HEK293 (cell line): Measurements from ENCODE around the gene CDK4.
A peak's percentile ranks its signal among the peaks of the same experiment; 100 is the strongest.

Experiments
- BCL6B ChIP-seq: fragments of 450-650 bp; formaldehyde crosslinking; IDR thresholded peaks from 2 replicates; pipeline ENCODE4 v1.5.1; 2017; ENCODE audit warnings: missing biosample characterization, missing genetic modification characterization
- FEZF1 ChIP-seq: fragments of 450-650 bp; formaldehyde crosslinking; IDR thresholded peaks from 2 replicates; pipeline ENCODE4 v1.5.1; 2016; ENCODE audit warnings: missing biosample characterization, missing genetic modification characterization
- INSM2 ChIP-seq: fragments of 450-650 bp; formaldehyde crosslinking; IDR thresholded peaks from 2 replicates; pipeline ENCODE4 v1.5.1; 2016; ENCODE audit warnings: missing biosample characterization, missing genetic modification characterization
- KLF7 ChIP-seq: fragments of 450-650 bp; formaldehyde crosslinking; IDR thresholded peaks from 2 replicates; pipeline ENCODE4 v1.5.1; 2016; ENCODE audit warnings: missing biosample characterization, missing genetic modification characterization, borderline replicate concordance
- KLF8 ChIP-seq: fragments of 450-650 bp; formaldehyde crosslinking; IDR thresholded peaks from 2 replicates; pipeline ENCODE4 v1.5.1; 2016; ENCODE audit warnings: missing biosample characterization, missing genetic modification characterization
- OVOL3 ChIP-seq: fragments of 450-650 bp; formaldehyde crosslinking; IDR thresholded peaks from 2 replicates; pipeline ENCODE4 v1.5.1; 2016; ENCODE audit warnings: missing biosample characterization, missing genetic modification characterization
- PBX3 ChIP-seq: sonication (generic); formaldehyde crosslinking; IDR thresholded peaks from 2 replicates; pipeline ENCODE4 v1.8.1; 2022; ENCODE audit warnings: mild to moderate bottlenecking, moderate library complexity, missing genetic modification reagents
- ZBTB44 ChIP-seq: fragments of 450-650 bp; IDR thresholded peaks from 2 replicates; pipeline ENCODE4 v1.5.1; 2018; ENCODE audit warnings: missing biosample characterization, mild to moderate bottlenecking, missing genetic modification characterization
- ZBTB6 ChIP-seq: fragments of 450-650 bp; formaldehyde crosslinking; IDR thresholded peaks from 2 replicates; pipeline ENCODE4 v1.5.1; 2017; ENCODE audit warnings: missing biosample characterization, missing genetic modification characterization
- ZFHX2 ChIP-seq: fragments of 450-650 bp; formaldehyde crosslinking; conservative IDR thresholded peaks from 2 replicates; pipeline ENCODE4 v1.5.1; 2016; ENCODE audit warnings: missing biosample characterization, missing genetic modification characterization
- ZFP3 ChIP-seq: fragments of 450-650 bp; formaldehyde crosslinking; IDR thresholded peaks from 2 replicates; pipeline ENCODE4 v1.5.1; 2016; ENCODE audit warnings: low read depth, missing biosample characterization, missing genetic modification characterization
- ZNF132 ChIP-seq: fragments of 450-650 bp; formaldehyde crosslinking; IDR thresholded peaks from 2 replicates; pipeline ENCODE4 v1.5.1; 2017; ENCODE audit warnings: missing biosample characterization, missing genetic modification characterization, borderline replicate concordance
- ZNF133 ChIP-seq: fragments of 450-650 bp; formaldehyde crosslinking; IDR thresholded peaks from 2 replicates; pipeline ENCODE4 v1.5.1; 2016; ENCODE audit warnings: missing biosample characterization, missing genetic modification characterization
- ZNF174 ChIP-seq: fragments of 450-650 bp; formaldehyde crosslinking; IDR thresholded peaks from 2 replicates; pipeline ENCODE4 v1.5.0; 2017; ENCODE audit warnings: missing biosample characterization, mild to moderate bottlenecking, missing genetic modification characterization
- ZNF211 ChIP-seq: fragments of 450-650 bp; formaldehyde crosslinking; IDR thresholded peaks from 2 replicates; pipeline ENCODE4 v1.5.1; 2016; ENCODE audit warnings: low read depth, missing biosample characterization, missing genetic modification characterization
- ZNF280C ChIP-seq: fragments of 450-650 bp; formaldehyde crosslinking; IDR thresholded peaks from 2 replicates; pipeline ENCODE4 v1.5.1; 2016; ENCODE audit warnings: missing biosample characterization, missing genetic modification characterization
- ZNF335 ChIP-seq: fragments of 450-650 bp; formaldehyde crosslinking; conservative IDR thresholded peaks from 2 replicates; pipeline ENCODE4 v1.5.1; 2016; ENCODE audit warnings: missing biosample characterization, missing genetic modification characterization
- ZNF341 ChIP-seq: fragments of 450-650 bp; formaldehyde crosslinking; IDR thresholded peaks from 2 replicates; pipeline ENCODE4; 2016; ENCODE audit warnings: low read depth, missing biosample characterization, missing genetic modification characterization
- ZNF350 ChIP-seq: fragments of 450-650 bp; formaldehyde crosslinking; IDR thresholded peaks from 2 replicates; pipeline ENCODE4 v1.5.0; 2017; ENCODE audit warnings: missing biosample characterization, mild to moderate bottlenecking, missing genetic modification characterization
- ZNF37A ChIP-seq: fragments of 450-650 bp; IDR thresholded peaks from 2 replicates; pipeline ENCODE4 v1.5.1; 2018; ENCODE audit warnings: missing biosample characterization, missing genetic modification characterization
- ZNF394 ChIP-seq: fragments of 450-650 bp; formaldehyde crosslinking; IDR thresholded peaks from 2 replicates; pipeline ENCODE4 v1.5.1; 2016; ENCODE audit warnings: missing biosample characterization, missing genetic modification characterization, mild to moderate bottlenecking, moderate library complexity, borderline replicate concordance
- ZNF398 ChIP-seq: fragments of 450-650 bp; formaldehyde crosslinking; IDR thresholded peaks from 2 replicates; pipeline ENCODE4 v1.5.1; 2017; ENCODE audit warnings: missing biosample characterization, missing genetic modification characterization
- ZNF423 ChIP-seq: fragments of 450-650 bp; formaldehyde crosslinking; IDR thresholded peaks from 2 replicates; pipeline ENCODE4 v1.5.1; 2016; ENCODE audit warnings: missing biosample characterization, missing genetic modification characterization
- ZNF677 ChIP-seq: fragments of 450-650 bp; IDR thresholded peaks from 2 replicates; pipeline ENCODE4 v1.5.0; 2018; ENCODE audit warnings: missing biosample characterization, mild to moderate bottlenecking, missing genetic modification characterization, moderate library complexity
- ZNF692 ChIP-seq: fragments of 450-650 bp; formaldehyde crosslinking; IDR thresholded peaks from 2 replicates; pipeline ENCODE4 v1.5.1; 2016; ENCODE audit warnings: missing biosample characterization, missing genetic modification characterization
- ZNF76 ChIP-seq: fragments of 450-650 bp; formaldehyde crosslinking; IDR thresholded peaks from 2 replicates; pipeline ENCODE4; 2016; ENCODE audit warnings: low read depth, missing biosample characterization, missing genetic modification characterization, borderline replicate concordance
- ZNF837 ChIP-seq: fragments of 450-650 bp; formaldehyde crosslinking; IDR thresholded peaks from 2 replicates; pipeline ENCODE4 v1.5.1; 2016; ENCODE audit warnings: missing biosample characterization, missing genetic modification characterization

Gene CDK4

GRCh38 chr12:57771873-57772428 is 19.8 kb upstream of the CDK4 start, which contains the start of gene METTL1 (continued):
- TF ChIP-seq ZBTB44 (peak; percentile 35; the same call in 1 of the 2 replicates), ZNF692 (tag by site-specific recombination) (peak; percentile 94), ZNF398 (tag by site-specific recombination) (no peak), ZBTB6 (tag by site-specific recombination) (no peak), PBX3 (CRISPR knock-in tag) (no peak), ZNF37A (tag by site-specific recombination) (no peak), ZNF335 (no peak; the same call in 1 of the 2 replicates), ZNF132 (tag by site-specific recombination) (no peak), ZNF837 (tag by site-specific recombination) (no peak), ZNF280C (no peak), ZFP3 (tag by site-specific recombination) (no peak), ZNF174 (tag by site-specific recombination) (no peak), KLF7 (peak; percentile 26), INSM2 (tag by site-specific recombination) (peak; percentile 81), KLF8 (tag by site-specific recombination) (peak; percentile 89), ZNF76 (tag by site-specific recombination) (peak; percentile 85), ZNF341 (tag by site-specific recombination) (no peak), BCL6B (tag by site-specific recombination) (no peak), OVOL3 (tag by site-specific recombination) (peak; percentile 83), ZFHX2 (tag by site-specific recombination) (peak; percentile 89), ZNF394 (tag by site-specific recombination) (peak; percentile 79; the same call in 1 of the 2 replicates), ZNF423 (tag by site-specific recombination) (peak; percentile 8; the same call in 1 of the 2 replicates), ZNF211 (tag by site-specific recombination) (no peak), ZNF133 (tag by site-specific recombination) (no peak), FEZF1 (tag by site-specific recombination) (0 out of 2 replicates have a peak, but pooled peaks have one; percentile 11), ZNF677 (no peak), ZNF350 (tag by site-specific recombination) (no peak)
